Subcutaneous adipose tissue (tissue), 4 donors: ENCODE results near the gene TMA16. TPM values are rescaled to one million over a fixed set of nuclear protein-coding genes. Genes with fewer than 3 reads are reported as not detected.

ENCODE experiments used
- total RNA-seq, 4 donors: library from RNA; depleted of rRNA; stranded (reverse); fragments of >200 nt; gene quantifications; one replicate each; pipeline ENCODE4 v1.1.0, GENCODE V29; 2016
- TF ChIP-seq, protein P1 (sequence below): fragments of 450-650 bp; IDR thresholded peaks from one replicate; pipeline ENCODE4 v1.5.1; 2016; ENCODE audit warnings: low read depth, mild to moderate bottlenecking, control low read depth, antibody characterized with exemption, moderate library complexity

Gene TMA16
- total RNA-seq, 4 donors from 2014 or later: 23.5 to 43.7 (median 28.7) TPM

DNA sequence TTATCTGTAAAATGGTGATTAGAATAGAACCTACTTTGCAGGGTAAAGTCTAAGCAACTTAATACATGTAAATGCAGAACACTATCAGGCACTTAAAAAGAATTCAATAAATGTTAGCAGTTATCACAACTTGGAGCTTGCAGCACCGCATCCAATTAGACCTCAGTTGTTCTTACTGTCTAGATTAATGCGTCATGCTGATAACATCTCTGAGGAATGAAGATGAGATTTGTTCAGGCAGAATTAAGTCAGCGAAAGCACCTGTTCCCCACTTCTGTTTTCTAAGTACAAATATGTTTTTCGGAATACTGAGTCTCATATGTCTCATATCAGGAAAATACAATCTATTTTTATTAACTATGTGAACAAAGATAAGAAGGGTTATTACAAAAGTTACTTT lies 58.7 kb downstream of the TMA16 start:
- TF ChIP-seq, protein P1, sequence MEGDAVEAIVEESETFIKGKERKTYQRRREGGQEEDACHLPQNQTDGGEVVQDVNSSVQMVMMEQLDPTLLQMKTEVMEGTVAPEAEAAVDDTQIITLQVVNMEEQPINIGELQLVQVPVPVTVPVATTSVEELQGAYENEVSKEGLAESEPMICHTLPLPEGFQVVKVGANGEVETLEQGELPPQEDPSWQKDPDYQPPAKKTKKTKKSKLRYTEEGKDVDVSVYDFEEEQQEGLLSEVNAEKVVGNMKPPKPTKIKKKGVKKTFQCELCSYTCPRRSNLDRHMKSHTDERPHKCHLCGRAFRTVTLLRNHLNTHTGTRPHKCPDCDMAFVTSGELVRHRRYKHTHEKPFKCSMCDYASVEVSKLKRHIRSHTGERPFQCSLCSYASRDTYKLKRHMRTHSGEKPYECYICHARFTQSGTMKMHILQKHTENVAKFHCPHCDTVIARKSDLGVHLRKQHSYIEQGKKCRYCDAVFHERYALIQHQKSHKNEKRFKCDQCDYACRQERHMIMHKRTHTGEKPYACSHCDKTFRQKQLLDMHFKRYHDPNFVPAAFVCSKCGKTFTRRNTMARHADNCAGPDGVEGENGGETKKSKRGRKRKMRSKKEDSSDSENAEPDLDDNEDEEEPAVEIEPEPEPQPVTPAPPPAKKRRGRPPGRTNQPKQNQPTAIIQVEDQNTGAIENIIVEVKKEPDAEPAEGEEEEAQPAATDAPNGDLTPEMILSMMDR: no peak

DNA sequence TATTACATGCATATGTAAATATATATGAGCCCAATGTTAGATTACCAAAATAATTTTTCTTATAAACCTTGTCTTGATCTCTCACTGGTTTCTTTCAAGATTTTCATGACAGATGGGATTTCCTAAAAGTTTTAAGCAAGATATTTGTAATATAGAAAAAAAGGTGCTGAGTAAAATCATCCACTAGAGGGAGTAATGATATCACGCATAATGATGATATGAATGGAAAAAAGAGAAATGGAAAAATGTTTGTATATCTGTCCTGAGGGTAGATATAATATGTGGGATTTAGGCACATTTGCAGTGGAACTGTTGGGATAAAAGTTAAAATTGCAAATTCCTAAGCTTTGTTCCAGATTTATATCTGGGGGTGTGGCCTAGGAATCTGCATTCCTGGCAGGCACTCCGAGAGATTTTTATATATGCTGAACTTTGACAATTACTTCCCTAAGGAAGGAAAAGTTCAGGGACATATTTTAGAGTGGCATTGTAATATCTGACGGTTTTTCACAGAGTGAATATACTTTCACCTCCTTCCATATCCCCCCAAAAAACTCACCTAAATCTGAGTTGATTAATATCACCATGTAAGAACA lies 60.5 kb downstream of the TMA16 start:
- TF ChIP-seq, protein P1: no peak

DNA sequence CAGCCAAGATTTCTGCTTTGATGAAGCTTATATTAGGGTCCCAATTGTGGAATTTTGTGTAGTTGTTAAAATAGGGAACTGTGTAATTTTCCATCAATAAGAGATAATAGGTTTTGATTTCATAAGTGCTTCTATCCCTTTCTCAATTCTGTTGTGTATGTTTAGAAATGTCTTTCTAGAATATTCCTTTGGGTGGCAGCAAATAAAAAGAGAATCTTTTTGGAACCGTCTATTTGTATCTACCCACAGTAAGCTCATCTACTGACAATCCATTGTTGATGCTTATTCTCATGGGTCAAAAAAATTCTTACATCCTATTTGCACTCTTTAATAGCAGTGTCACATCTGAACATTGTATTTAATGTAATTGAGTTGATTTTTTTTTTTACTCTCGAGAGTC lies 61.7 kb downstream of the TMA16 start:
- TF ChIP-seq, protein P1: no peak

DNA sequence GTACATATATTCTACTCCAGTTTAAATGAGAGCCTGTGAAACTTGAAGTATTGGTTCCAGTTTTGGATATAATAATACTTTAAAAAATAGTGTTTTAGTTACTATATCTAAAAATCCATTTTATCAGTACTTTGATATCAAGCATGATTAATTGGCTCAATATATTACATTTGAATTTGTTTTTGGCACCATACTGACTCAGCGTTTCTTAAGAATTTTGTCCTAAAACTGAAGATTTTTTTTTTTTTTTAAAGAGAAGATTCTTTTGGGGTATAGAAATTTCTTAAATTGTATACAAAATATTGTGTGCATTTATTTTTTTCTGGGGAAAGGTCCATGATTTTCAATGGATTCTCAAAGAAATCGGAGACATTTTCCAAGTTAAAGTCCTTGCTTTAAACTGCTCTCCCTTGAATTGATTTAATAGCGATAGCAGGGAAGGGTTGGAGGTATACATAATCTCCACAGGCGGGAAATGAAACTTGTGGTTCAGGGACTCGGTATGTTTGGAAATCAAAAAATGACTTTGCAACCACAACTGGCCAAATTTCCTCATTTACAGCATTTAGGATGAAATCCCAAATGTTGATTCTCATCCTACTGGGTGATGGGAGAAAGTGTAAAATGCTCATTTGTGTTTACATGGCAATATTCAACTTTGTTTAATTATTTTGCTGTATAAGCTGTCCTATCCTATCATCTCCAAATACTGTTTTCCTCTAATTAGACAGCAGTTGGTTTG lies 62.3 kb downstream of the TMA16 start:
- TF ChIP-seq, protein P1: no peak

DNA sequence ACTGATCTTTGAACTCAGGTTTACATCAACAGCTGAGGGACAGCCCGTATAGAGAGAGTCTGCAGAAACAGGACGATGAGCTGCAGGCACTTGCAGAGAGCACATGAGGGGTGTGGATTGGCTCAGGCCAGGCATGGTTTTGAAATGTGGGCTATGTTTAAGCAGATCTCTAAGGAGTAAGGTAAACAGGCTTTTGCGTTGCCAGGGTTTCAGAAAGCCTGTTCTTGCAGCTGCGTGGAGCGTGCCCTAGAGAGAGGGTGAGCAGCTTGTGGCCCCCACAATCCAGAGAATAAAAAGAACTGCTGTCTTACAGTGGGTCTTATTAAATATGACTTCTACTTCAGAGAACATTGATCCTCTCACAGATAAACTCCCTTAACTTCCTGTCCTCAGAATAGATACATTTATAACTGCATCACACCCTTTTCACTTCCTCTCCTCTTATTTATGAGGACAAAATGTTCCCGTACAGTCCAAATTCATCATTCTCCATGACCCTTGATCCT lies 64.1 kb downstream of the TMA16 start:
- TF ChIP-seq, protein P1: no peak

DNA sequence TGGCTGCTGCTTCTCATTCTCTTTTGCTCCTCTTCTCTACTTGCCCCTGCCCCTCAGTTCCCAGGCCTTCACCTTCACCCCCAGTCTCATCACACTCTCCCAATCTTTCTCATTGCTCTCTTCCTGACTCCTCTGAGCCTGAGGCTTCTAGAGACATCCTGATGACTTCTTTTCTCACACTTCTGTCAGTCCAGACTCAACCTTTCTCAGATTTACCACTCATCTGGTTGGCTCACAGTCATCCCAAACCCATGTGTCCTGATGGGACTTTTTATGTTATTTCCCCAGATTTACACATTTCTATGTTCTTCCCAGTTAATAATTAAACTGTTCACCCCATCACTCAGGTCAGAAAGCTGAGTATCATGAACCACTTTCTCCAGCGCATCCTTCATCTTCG lies 68.0 kb downstream of the TMA16 start:
- TF ChIP-seq, protein P1: no peak

DNA sequence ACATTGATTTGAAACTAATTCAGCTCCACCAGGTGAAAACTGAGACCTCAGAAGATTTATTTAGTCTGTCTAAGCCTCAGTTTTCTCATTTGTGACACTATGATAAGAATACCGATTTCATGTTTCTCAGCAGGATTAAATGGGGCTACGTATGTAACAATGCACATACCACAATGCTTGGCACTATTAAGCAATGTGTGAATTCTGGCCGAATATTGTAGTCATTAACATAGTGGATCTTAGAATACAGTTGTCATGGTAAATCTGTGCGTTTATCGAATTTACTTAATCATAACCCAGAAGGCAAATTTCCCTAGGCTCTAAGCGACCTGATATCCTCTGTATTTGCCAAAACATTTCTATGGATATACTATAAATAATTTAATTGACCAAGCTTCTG lies 69.1 kb downstream of the TMA16 start:
- TF ChIP-seq, protein P1: no peak
